ENCODE measurements around the gene ZSWIM4.
A peak's percentile ranks its signal among the peaks of the same experiment; 100 is the strongest.

Gene ZSWIM4

GRCh38 chr19:13860679-13861391 is 65.6 kb downstream of the ZSWIM4 start:
- TF ChIP-seq ZFX (IDR thresholded peaks at IDR 0.05; ENCODE audit: borderline replicate concordance), result no peak
- TF ChIP-seq CTCF (IDR thresholded peaks at IDR 0.05), result no peak
- no peak overlapping the region for H3K27ac ChIP-seq

- TF ChIP-seq ZFX (IDR thresholded peaks at IDR 0.05; ENCODE audit: borderline replicate concordance) (no peak), CTCF (IDR thresholded peaks at IDR 0.05) (no peak)
- no peak overlapping the region for H3K27ac ChIP-seq
These were observed 66.1 kb downstream of the ZSWIM4 start for GRCh38 chr19:13861392-13861713.

- H3K27ac ChIP-seq, result 0 out of 2 replicates have a peak overlapping the region, but pooled peaks have one; percentile 7
These were observed 66.7 kb downstream of the ZSWIM4 start for GRCh38 chr19:13861714-13862531.

GRCh38 chr19:13864046-13864666 is 68.9 kb downstream of the ZSWIM4 start:
- H3K27ac ChIP-seq, result no peak overlapping the region
- no peak for TF ChIP-seq ZFX (IDR thresholded peaks at IDR 0.05; ENCODE audit: borderline replicate concordance)
- no peak for TF ChIP-seq CTCF (IDR thresholded peaks at IDR 0.05)

More at GRCh38 chr19:13861714-13862531, 66.7 kb downstream of the ZSWIM4 start:
- no peak for TF ChIP-seq ZFX (IDR thresholded peaks at IDR 0.05; ENCODE audit: borderline replicate concordance)
- TF ChIP-seq CTCF (IDR thresholded peaks at IDR 0.05), result peak; percentile 99

- TF ChIP-seq ZFX (IDR thresholded peaks at IDR 0.05; ENCODE audit: borderline replicate concordance), result no peak
- no peak for TF ChIP-seq CTCF (IDR thresholded peaks at IDR 0.05)
- no peak overlapping the region for H3K27ac ChIP-seq
These were observed 69.7 kb downstream of the ZSWIM4 start for GRCh38 chr19:13864667-13865570.

GRCh38 chr19:13865571-13866462 is 70.6 kb downstream of the ZSWIM4 start:
- no peak overlapping the region for H3K27ac ChIP-seq
- no peak for TF ChIP-seq CTCF (IDR thresholded peaks at IDR 0.05)
